Common myeloid progenitor, CD34-positive (primary cell): ENCODE data around the gene S100A8.

ENCODE experiments used
- CTCF ChIA-PET: fragments of 350-600 bp; sonication (Branson Sonifier 250); formaldehyde crosslinking; loops from one replicate; lab custom pipeline; 2021; ENCODE audit warnings: antibody characterized with exemption; lab: Charles Lee
- POLR2A ChIA-PET: fragments of 350-600 bp; sonication (Branson Sonifier 250); formaldehyde crosslinking; loops from one replicate; lab custom pipeline; 2021; ENCODE audit warnings: antibody characterized with exemption; lab: Charles Lee
- DNase-seq, 3 donors: peaks; one replicate each; pipeline versions ENCODE4 v3.0.0 to v3.0.0-alpha.2; 2013
- H3K27ac ChIP-seq, 2 experiments: 1 replicate in 1 of 2; 2 replicates in 1 of 2; pipeline ENCODE4 v1.7.0; 2013; ENCODE audit warnings: inconsistent platforms in 2 of 2, low read length in 2 of 2, mild to moderate bottlenecking in 2 of 2, low read depth in 1 of 2, moderate library complexity in 1 of 2; ENCODE audit not compliant: severe bottlenecking in 2 of 2, insufficient read depth in 1 of 2, poor library complexity in 1 of 2
- H3K27me3 ChIP-seq, 5 experiments: replicated peaks in 2 of 5; 1 replicate in 3 of 5; 2 replicates in 2 of 5; pipeline versions ENCODE4 v1.6.1 to v1.7.0; 2013; ENCODE audit warnings: low read length in 4 of 5, mild to moderate bottlenecking in 2 of 5, moderate library complexity in 2 of 5, inconsistent platforms in 1 of 5; ENCODE audit not compliant: insufficient read depth in 5 of 5, control insufficient read depth in 4 of 5
- H3K36me3 ChIP-seq, 4 experiments: 1 replicate in 2 of 4; 2 replicates in 2 of 4; pipeline versions ENCODE4 v1.6.1 to v1.7.0; 2013; ENCODE audit warnings: low read length in 3 of 4, control low read depth in 1 of 4, mild to moderate bottlenecking in 1 of 4; ENCODE audit not compliant: control insufficient read depth in 4 of 4, insufficient read depth in 4 of 4
- H3K4me1 ChIP-seq, 4 experiments: 1 replicate in 3 of 4; 2 replicates in 1 of 4; pipeline versions ENCODE4 v1.6.1 to v1.7.1; 2013; ENCODE audit warnings: low read length in 3 of 4, mild to moderate bottlenecking in 3 of 4, control low read depth in 1 of 4, inconsistent platforms in 1 of 4, moderate library complexity in 1 of 4; ENCODE audit not compliant: control insufficient read depth in 4 of 4, insufficient read depth in 4 of 4; ENCODE audit errors: control extremely low read depth in 1 of 4
- H3K4me3 ChIP-seq, 7 experiments: 1 replicate in 4 of 7; 2 replicates in 3 of 7; pipeline versions ENCODE4 v1.5.1 to v1.7.0; 2013; ENCODE audit warnings: mild to moderate bottlenecking in 7 of 7, low read length in 6 of 7, moderate library complexity in 6 of 7, inconsistent platforms in 2 of 7, low read depth in 2 of 7, control low read depth in 1 of 7; ENCODE audit not compliant: insufficient read depth in 4 of 7, control insufficient read depth in 1 of 7; ENCODE audit errors: extremely low read depth in 1 of 7
- H3K9me3 ChIP-seq, 5 experiments: 1 replicate in 4 of 5; 2 replicates in 1 of 5; pipeline versions ENCODE4 v1.6.1 to v1.7.1; 2013; ENCODE audit warnings: low read length in 4 of 5, mild to moderate bottlenecking in 2 of 5, inconsistent platforms in 1 of 5, low read depth in 1 of 5, moderate library complexity in 1 of 5; ENCODE audit not compliant: control insufficient read depth in 4 of 5, insufficient read depth in 2 of 5; ENCODE audit errors: control extremely low read depth in 1 of 5
- WGBS: methylation state at CpG from one replicate; pipeline ENCODE4 v1.1.5; 2013; ENCODE audit not compliant: insufficient coverage; 5-methylcytosine and 5-hydroxymethylcytosine counted together

S100A8 gene

DNA sequence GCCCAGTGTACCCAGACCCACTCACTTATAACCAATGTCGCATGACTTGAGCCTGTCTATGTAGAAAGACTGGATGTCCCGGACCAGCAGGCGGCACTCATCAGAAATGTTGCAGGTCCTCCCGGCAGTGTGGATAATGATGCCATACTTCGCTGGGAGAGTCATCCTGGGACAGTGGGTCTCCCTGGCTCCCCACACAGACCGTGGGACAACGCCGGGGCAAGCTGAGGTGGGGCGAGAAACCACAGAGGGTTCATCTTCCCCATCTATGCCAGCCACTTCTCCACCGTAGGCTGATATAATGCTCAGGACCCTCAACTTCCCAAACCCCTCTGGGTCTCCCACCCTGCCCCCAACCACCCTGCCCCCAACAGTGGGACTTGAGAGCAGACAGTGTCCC is 50.5 kb downstream of the S100A8 start:
- Histone ChIP-seq H3K36me3 (no peaks in the 10 kb centered on the region), H3K4me3 (no peak overlapping the region), H3K27ac (no peak overlapping the region), H3K27me3 (no peaks in the 10 kb centered on the region), H3K9me3 (no peaks in the 10 kb centered on the region), H3K4me1 (peaks cover 17 to 52% (median 47%) of the 10 kb centered on the region in 4 experiments)
- POLR2A ChIA-PET = no interaction called here
- no peak for DNase-seq
- CTCF ChIA-PET = no interaction called here
- WGBS = 97% methylated on average over 10 of the region's 10 CpGs
